ACHN (cell line): ENCODE results near the gene GOLM1.
"Not testable (repeated sequence)": the region's sequence is repeated elsewhere in the genome, so short reads cannot be mapped to it uniquely, and the experiment has no call there.

Experiments used
- DNase-seq: peaks from one replicate; pipeline ENCODE4 v3.0.0-alpha.2; 2015
- in situ Hi-C: cut with HindIII; loops from 2 replicates; pipeline ENCODE4 v1.10.0; 2017; ENCODE audit warnings: low sequenced_read_pairs, low pct_ligation_motif_present, low pct_unique_long_range_greater_than_20kb

GOLM1 gene, protein sequence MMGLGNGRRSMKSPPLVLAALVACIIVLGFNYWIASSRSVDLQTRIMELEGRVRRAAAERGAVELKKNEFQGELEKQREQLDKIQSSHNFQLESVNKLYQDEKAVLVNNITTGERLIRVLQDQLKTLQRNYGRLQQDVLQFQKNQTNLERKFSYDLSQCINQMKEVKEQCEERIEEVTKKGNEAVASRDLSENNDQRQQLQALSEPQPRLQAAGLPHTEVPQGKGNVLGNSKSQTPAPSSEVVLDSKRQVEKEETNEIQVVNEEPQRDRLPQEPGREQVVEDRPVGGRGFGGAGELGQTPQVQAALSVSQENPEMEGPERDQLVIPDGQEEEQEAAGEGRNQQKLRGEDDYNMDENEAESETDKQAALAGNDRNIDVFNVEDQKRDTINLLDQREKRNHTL

DNA sequence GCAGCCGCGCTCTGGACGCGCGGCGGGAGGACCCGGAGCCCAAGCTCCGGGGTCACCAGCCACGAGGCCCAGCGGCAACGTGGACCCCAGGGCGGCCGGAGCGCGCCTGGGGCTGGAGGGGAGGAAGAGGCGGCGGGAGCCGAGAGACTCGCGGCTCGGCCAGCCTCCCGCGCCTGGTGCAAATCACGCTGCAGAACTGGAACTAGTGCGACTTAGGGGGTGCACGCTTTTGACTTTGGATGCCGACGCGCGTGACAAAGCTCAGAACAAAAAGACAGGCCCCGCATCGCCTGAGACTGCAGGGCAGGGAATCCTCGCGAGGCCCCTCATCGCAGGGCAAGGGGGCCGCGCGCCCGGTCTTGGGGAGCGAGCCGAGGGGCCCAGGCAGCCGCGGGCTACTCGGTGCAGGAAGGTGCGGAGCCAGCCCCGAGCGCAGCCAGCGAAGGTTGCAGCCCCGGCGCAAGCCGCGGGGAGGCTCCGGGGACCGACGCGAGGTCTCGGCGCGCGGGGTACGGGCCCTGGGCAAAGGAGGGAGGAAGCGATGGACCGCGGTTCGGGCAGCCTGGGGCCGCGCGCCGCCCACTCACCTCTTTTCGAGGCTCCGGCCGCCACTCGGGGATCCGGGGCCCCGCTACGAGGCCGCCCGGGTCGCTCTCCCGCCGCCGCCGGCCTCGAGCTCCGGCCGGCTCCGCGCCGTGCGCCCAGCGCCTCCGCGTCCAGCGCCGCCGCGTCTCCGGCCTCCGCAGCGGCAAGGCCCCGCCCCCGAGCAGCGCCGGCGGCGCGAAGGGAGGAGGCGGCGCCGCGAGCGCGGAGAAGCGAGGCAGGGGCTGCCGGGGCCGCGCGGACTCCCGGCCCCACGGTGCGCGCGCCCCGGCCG is at the start of gene GOLM1:
Gene GOLM1, minus strand, starts transcription at position 735 of the 877 bp plus-strand sequence. CDS start 20,238 bp downstream, outside the sequence.
- in situ Hi-C loops = no loop called here
- DNase-seq = peak; percentile 63

DNA sequence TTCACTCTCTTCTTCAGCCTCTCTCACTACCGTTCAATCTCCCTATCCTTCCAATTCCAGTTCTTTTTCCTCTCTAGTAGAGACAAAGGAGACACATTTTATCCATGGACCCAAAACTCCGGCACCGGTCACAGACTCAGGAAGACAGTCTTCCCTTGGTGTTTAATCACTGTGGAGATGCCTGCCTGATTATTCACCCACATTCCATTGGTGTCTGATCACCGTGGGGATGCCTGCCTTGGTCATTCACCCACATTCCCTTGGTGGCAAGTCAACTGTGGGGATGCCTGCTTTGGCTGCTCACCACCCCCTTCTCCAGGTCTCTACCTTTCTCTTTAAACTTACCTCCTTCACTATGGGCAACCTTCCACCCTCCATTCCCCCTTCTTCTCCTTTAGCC is 47.3 kb upstream of the GOLM1 start:
- peak; percentile 59 for DNase-seq
- in situ Hi-C loops = not testable (repeated sequence)

GRCh38 chr9:86145960-86146359 is 46.6 kb upstream of the GOLM1 start:
- DNase-seq, in situ Hi-C loops: not testable (repeated sequence)

DNA sequence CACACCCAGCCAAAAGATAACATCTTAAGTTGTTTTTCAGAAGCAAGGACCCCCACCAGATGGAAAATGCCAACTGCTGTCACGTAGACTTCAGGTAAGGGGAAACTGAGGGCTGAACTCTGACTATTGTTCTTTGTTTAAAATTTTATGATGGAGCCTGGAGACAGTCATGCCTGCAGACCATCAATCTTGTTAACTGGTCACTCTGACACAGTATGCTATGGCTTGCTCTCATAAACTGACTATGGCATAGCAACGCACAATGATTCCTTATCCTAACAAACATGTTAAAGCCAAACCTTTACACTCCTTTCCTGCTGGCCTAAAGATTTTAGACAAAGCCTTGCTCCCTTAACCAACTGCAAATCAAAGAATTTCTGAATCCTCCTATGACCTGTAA is 43.6 kb upstream of the GOLM1 start:
- DNase-seq = no peak
- in situ Hi-C loops = no loop called here

- in situ Hi-C loops = no loop called here
- DNase-seq = no peak
Observed at GRCh38 chr9:86141843-86142242, 42.5 kb upstream of the GOLM1 start.

GRCh38 chr9:86135371-86135770 is 36.0 kb upstream of the GOLM1 start:
- in situ Hi-C loops = no loop called here
- no peak for DNase-seq

DNA sequence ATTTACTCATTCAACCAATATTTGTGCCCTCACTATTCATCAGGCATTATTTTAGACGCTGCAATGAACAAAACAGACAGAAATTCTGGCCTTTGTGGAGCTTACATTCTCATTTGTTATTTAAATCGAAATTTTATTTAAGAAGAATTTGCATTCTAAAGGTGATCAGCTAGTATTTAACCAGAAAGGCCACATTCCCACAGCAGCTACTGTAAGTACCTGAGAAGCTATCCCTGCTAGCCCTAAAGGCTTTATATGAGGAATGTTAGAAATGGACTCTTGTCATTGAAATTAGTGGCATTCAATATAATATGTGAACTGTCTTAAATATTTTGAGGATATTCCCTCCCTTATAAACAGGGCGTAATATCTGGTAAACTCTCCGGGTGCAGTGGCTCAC is 35.0 kb upstream of the GOLM1 start:
- DNase-seq = no peak
- in situ Hi-C loops = no loop called here

- in situ Hi-C loops = no loop called here
Observed at GRCh38 chr9:86128235-86128822, 29.0 kb upstream of the GOLM1 start.

DNA sequence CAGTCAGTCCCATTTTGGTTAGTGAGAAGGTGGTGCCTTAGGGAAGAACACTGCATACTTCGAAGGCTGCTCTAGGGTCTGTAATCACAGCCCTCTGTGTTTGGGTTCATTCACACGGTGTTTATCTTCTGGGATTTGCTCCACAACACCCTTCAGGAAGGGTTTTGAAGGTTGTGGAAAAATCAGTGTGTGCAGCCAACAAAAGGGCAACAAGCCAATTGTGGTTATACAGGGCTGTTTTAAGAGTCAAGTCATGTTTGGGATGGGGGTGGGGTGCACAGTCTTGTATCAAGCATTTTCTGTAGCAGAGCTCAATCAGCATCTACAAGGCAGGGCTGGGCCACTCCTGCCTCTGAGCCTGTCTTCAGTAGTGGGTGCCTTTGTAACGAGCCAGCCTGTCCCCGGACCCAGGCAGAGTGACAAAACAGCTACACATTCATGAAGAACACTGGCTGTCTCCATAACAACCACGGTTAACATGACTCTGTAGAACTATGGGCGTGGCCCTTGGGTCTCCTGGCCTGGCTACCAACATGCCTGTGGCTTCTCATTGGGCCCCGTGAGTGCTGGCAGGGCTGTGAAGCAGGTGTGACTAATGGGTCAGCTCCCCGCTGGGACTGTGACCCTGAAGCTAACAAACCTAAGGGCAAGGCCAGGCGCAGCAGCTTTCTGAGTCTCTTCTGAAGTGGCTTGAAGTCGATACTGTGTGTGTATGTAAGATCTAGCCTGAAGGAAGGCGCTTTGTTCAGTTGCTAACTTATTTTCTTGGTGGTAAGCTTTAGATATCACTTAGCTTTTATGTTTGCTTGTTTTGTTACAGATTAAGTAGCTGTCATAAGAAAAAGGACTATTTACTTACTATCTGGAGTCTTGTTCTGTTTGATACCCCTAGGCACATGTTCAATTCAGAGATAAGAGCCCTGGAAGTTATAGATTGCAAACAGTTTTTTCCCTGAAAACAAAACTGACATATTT is 27.9 kb upstream of the GOLM1 start:
- in situ Hi-C loops = no loop called here
- DNase-seq = peak; percentile 95

More at GRCh38 chr9:86128235-86128822, 29.0 kb upstream of the GOLM1 start:
- DNase-seq = no peak

DNA sequence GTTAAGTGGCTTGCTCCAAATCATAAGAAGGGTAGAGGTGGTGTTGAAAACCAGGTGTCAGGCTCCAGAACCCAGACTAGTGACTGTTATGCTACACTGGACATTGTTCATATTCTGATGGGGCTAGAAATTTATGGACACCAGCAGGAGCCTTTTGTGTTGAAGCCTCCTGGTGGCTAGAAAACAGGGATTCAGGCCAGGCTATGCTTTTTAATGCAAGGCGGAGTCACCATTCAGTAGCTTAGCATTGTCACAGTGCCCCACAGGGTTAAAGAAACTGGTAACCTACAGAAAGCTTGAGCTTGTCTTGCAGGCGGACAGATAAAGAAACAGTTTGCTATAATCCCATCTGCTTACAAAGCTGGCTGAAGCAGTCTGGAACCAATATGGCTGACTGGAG is 23.0 kb upstream of the GOLM1 start:
- in situ Hi-C loops = no loop called here
- peak; percentile 14 for DNase-seq

GRCh38 chr9:86119457-86119856 is 20.1 kb upstream of the GOLM1 start:
- no peak for DNase-seq
- in situ Hi-C loops = no loop called here

DNA sequence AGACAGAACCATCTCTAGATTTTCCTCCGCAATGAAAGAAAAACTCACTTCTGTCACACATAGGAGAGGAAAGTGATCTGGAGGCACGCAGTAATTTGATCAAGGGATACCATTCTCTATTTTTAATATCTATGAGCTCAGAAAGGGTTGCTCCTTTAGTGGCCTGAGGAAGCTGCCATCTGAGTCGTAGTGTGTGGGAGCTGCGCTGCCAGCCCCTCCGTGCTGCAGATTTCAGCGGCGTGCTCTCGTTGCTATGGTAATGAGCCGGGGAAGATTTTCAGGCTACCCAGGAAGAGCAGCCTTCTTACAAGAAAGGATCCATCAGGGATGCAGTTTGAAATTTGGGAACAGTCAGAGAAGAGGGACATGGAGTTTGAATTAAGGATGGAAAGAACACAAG is 17.1 kb upstream of the GOLM1 start:
- in situ Hi-C loops = no loop called here
- DNase-seq = no peak

GRCh38 chr9:86115886-86116285 is 16.5 kb upstream of the GOLM1 start:
- DNase-seq = no peak
- in situ Hi-C loops = no loop called here

DNA sequence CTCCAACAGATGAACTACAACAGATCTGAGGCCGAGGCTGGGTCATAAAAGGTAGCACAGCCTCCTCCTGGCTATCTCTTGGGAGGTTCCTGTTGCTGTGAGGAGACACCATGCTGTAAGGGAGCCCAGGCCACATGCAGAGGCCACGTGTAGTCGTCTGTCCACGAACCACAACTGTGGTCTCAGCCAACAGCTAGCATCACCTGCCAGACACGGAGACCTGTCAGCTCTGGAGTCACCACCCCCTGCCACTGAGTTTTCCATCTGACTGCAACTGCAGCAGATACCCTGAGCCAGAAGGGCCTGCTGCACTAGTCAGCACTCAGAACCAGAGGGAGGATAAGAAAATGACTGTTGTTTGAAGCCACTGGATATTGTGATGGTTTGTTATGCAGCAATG is 12.7 kb upstream of the GOLM1 start:
- DNase-seq = no peak
- in situ Hi-C loops = no loop called here

- in situ Hi-C loops = no loop called here
- DNase-seq = no peak
Observed at GRCh38 chr9:86102626-86103025, 3.3 kb upstream of the GOLM1 start.

DNA sequence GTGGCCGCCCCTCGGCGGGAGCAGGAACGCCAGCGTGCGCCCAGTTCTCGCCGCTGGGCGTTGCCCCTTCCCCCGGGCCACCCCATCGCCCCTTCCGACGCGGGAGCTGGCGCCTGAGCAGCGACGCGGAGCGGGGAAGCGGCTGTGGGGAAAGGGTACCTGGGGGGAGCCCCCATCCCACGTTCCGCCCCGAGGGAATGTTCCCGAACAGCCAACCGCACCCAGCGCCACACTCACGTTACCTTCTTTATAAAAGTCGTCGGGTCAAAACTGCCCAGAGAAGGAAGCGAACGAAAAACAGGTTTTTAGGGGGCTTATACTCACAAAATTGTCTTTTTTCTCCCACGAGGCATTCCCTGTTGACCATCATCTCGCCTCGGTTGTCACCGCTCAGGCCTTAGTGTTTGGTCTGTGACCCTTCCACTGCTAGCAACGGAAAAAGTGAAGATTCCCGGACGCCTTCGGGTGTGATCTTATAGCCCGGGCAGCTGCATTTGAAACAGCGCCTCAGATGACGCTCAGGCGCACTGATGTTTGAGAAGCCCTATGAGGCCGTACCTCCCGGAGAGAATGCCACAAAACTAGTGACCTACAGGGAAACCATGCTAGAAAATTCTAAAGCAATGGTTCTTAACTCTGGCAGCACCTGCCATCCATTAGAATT is 475 bp upstream of the GOLM1 start:
- DNase-seq = no peak
- in situ Hi-C loops = no loop called here

DNA sequence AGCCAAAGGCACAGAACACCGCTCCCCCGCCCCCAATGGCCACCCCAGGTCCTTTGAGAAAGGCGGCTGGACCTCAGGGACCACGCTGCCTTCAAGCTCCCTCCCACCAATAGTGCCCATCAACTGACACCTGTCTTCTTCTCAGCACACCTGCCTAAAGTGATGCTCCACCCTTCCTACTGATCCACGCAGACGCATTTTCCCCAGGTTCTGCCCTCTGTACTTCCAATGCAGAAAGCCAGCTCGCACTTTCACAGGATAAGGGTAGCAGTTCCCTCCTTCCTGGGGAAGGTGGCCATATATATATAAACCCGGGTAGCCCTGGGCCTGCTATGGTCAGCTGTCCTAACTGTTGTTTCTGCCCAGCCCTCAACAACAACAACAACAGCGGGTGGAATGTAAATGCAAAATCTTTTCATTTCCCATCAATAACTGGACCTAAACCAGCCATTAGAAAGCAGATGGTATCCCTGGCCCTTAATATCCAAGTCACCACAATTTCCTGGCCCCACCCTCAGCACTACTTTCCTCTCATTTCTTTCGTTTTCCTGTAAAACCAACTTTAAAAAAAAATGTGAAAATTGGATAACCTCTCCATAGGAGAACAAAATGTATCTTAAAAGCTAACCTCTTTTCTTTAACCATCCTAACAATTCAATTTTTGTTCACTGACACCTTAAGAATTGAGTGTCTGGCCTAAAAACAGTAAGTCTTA is 1.7 kb downstream of the GOLM1 start:
- in situ Hi-C loops = no loop called here
- DNase-seq = no peak
